Astrocyte of the spinal cord (primary cell): ENCODE measurements around the gene RPIA.

Source experiments
- DNase-seq: peaks from one replicate; pipeline ENCODE4 v3.0.0; 2011; ENCODE audit warnings: low read depth, low spot score
- H3K4me3 ChIP-seq: 2 replicates; pipeline ENCODE4 v1.5.1; 2011; ENCODE audit warnings: low read depth, mild to moderate bottlenecking, low read length, moderate library complexity
- CTCF ChIP-seq: IDR thresholded peaks from 2 replicates; pipeline ENCODE4 v1.5.1; 2012; ENCODE audit warnings: low read depth, mild to moderate bottlenecking, low read length, inconsistent platforms
- in situ Hi-C: cut with HindIII; loops from 2 replicates; pipeline ENCODE4 v1.10.0; 2017; ENCODE audit warnings: low sequenced_read_pairs

Gene RPIA

GRCh38 chr2:88693911-88694414 is 2.5 kb downstream of the RPIA start:
- TF ChIP-seq CTCF = no peak
- in situ Hi-C loops = no loop called here
- no peak overlapping the region for H3K4me3 ChIP-seq
- no peak for DNase-seq

GRCh38 chr2:88696611-88697010 is 5.1 kb downstream of the RPIA start:
- in situ Hi-C loops = no loop called here
- TF ChIP-seq CTCF = no peak

GRCh38 chr2:88697370-88698026 is 6.0 kb downstream of the RPIA start:
- H3K4me3 ChIP-seq = no peak overlapping the region
- DNase-seq = no peak
- TF ChIP-seq CTCF = no peak
- in situ Hi-C loops = no loop called here

More at GRCh38 chr2:88696611-88697010, 5.1 kb downstream of the RPIA start:
- H3K4me3 ChIP-seq = no peak overlapping the region
- no peak for DNase-seq

- H3K4me3 ChIP-seq = no peak overlapping the region
- no peak for DNase-seq
- no peak for TF ChIP-seq CTCF
- in situ Hi-C loops = no loop called here
These were observed 6.5 kb downstream of the RPIA start for GRCh38 chr2:88698027-88698413.

- in situ Hi-C loops = no loop called here
- no peak for DNase-seq
- no peak for TF ChIP-seq CTCF
- H3K4me3 ChIP-seq = no peak overlapping the region
These were observed 7.2 kb downstream of the RPIA start for GRCh38 chr2:88698498-88699233.

GRCh38 chr2:88707003-88707402 is 15.5 kb downstream of the RPIA start:
- DNase-seq = no peak
- H3K4me3 ChIP-seq = no peak overlapping the region
- TF ChIP-seq CTCF = no peak
- in situ Hi-C loops = no loop called here
